Measurements from ENCODE around the gene FAM228A. TPM values are rescaled to one million over a fixed set of nuclear protein-coding genes. Genes with fewer than 3 reads are reported as not detected.

The FAM228A gene
- total RNA-seq, 1 experiment from 2014 or later = not detected

DNA sequence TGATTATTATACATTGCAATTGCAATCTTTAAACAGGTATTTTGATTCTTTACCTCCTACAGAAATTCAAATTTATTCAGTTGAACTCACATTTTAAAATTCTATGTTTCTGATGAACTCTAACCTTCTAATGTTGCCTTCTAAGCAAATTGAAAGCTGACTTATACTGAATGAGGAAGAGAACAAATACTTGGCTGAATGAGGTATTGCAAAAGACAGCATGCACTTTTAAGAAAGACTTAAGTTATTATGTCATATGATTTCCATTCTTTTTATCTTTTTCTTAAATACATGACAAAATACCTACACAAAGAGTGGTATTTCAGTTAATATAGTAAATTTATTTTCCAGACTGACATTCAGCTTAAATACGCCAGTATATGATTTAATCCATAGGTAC is 64.7 kb downstream of the FAM228A start:
- ChIA-PET POLR2A (no interaction called here), CTCF (no interaction called here)
- H3K4me3 Mint-ChIP-seq (ENCODE audit: unreplicated experiment) = no peak overlapping the region
- H3K27me3 ChIP-seq (replicated peaks; ENCODE audit: control insufficient read depth, insufficient read depth, low read length) = no peaks in the 10 kb centered on the region
- no peaks in the 10 kb centered on the region for H3K36me3 ChIP-seq (ENCODE audit: control insufficient read depth, insufficient read depth, low read length)
- H3K27me3 Mint-ChIP-seq (ENCODE audit: insufficient read depth, unreplicated experiment) = no peaks in the 10 kb centered on the region
- TF ChIP-seq, protein P1, sequence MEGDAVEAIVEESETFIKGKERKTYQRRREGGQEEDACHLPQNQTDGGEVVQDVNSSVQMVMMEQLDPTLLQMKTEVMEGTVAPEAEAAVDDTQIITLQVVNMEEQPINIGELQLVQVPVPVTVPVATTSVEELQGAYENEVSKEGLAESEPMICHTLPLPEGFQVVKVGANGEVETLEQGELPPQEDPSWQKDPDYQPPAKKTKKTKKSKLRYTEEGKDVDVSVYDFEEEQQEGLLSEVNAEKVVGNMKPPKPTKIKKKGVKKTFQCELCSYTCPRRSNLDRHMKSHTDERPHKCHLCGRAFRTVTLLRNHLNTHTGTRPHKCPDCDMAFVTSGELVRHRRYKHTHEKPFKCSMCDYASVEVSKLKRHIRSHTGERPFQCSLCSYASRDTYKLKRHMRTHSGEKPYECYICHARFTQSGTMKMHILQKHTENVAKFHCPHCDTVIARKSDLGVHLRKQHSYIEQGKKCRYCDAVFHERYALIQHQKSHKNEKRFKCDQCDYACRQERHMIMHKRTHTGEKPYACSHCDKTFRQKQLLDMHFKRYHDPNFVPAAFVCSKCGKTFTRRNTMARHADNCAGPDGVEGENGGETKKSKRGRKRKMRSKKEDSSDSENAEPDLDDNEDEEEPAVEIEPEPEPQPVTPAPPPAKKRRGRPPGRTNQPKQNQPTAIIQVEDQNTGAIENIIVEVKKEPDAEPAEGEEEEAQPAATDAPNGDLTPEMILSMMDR (IDR thresholded peaks at IDR 0.05; ENCODE audit: insufficient read depth in 1 of 2, low read depth in 1 of 2, low read length in 1 of 2, severe bottlenecking in 1 of 2, unreplicated experiment in 1 of 2) = no peak
- peaks cover 6% of the 10 kb centered on the region for H3K36me3 Mint-ChIP-seq (ENCODE audit: insufficient read depth, unreplicated experiment)
- no TSS peak for BruUV-seq (replicated peaks)
- H3K9me3 Mint-ChIP-seq (ENCODE audit: unreplicated experiment) = no peaks in the 10 kb centered on the region
- intact Hi-C loops (cut with micrococcal nuclease; ENCODE audit: unreplicated experiment) = no loop called here
- no peaks in the 10 kb centered on the region for H3K4me1 ChIP-seq
- no peaks in the 10 kb centered on the region for H3K4me1 Mint-ChIP-seq (ENCODE audit: low read depth, unreplicated experiment)
- no peak overlapping the region for H3K27ac Mint-ChIP-seq (ENCODE audit: unreplicated experiment)
- no peaks in the 10 kb centered on the region for H3K9me3 ChIP-seq
- no peak for DNase-seq
- no peak overlapping the region for H3K4me3 ChIP-seq (ENCODE audit: low read depth, low read length)

Other genes with a start within 250 kb of the FAM228A start
- 28.9 and 32.1 TPM in 2 replicates for gene ATAD2B, start 247.9 kb upstream of the FAM228A start, total RNA-seq (2022)
- gene UBXN2A, start 234.6 kb upstream of the FAM228A start, total RNA-seq (2022) = 21.6 and 22.0 TPM in 2 replicates
- gene MFSD2B, start 165.0 kb upstream of the FAM228A start, total RNA-seq (2022) = 0.44 and 0.48 TPM in 2 replicates
- gene WDCP, start 127.7 kb upstream of the FAM228A start, total RNA-seq (2022) = 10.4 and 13.0 TPM in 2 replicates
- 3.2 and 3.7 TPM in 2 replicates for gene FKBP1B, start 125.3 kb upstream of the FAM228A start, total RNA-seq (2022)
- gene SF3B6, start 98.7 kb upstream of the FAM228A start, total RNA-seq (2022) = 183 and 184 TPM in 2 replicates
- 24.8 and 28.1 TPM in 2 replicates for gene TP53I3, start 90.2 kb upstream of the FAM228A start, total RNA-seq (2022)
- gene PFN4, start 51.7 kb upstream of the FAM228A start, total RNA-seq (2022) = 1.3 and 1.4 TPM in 2 replicates
- 6.7 and 7.9 TPM in 2 replicates for gene FAM228B, start 51.6 kb upstream of the FAM228A start, total RNA-seq (2022)
- 42.8 and 49.4 TPM in 2 replicates for gene ITSN2, start 185.5 kb downstream of the FAM228A start, total RNA-seq (2022)